Stimulated activated naive B cell treated with anti-CD40 and anti-IgM and Interleukin-4, amounts not matched to agents 10 μg/mL and 1 μg/mL and 100 μg/mL, for 72 hours (primary cell): ENCODE measurements around the gene ELMO1.
A peak's percentile ranks its signal among the peaks of the same experiment; 100 is the strongest.

Experiments
- ATAC-seq, 2 donors: fragments of 150-1000 bp; cut with Tn5 transposase; replicated peaks; 2 replicates each; pipeline ENCODE4 v1.10.0; 2021; ENCODE audit warnings: moderate library complexity in 1 of 2
- DNase-seq: peaks from one replicate; pipeline ENCODE4 v3.0.0; 2021
- H3K27ac Mint-ChIP-seq: one replicate; pipeline ENCODE4 v1.8.0; 2022; ENCODE audit warnings: mild to moderate bottlenecking, mixed read lengths
- H3K27me3 Mint-ChIP-seq, 2 donors: one replicate each; pipeline ENCODE4 v1.8.0; 2022; ENCODE audit warnings: mixed read lengths in 2 of 2
- H3K36me3 Mint-ChIP-seq, 2 donors: one replicate each; pipeline ENCODE4 v1.8.0; 2022; ENCODE audit warnings: mixed read lengths in 2 of 2, mild to moderate bottlenecking in 1 of 2
- H3K4me1 Mint-ChIP-seq, 2 donors: one replicate each; pipeline ENCODE4 v1.8.0; 2022; ENCODE audit warnings: mixed read lengths in 2 of 2, mild to moderate bottlenecking in 1 of 2
- H3K4me3 Mint-ChIP-seq, 2 donors: one replicate each; pipeline ENCODE4 v1.8.0; 2022; ENCODE audit warnings: mild to moderate bottlenecking in 2 of 2, mixed read lengths in 2 of 2, moderate library complexity in 1 of 2
- H3K9me3 Mint-ChIP-seq, 2 donors: one replicate each; pipeline ENCODE4 v1.8.0; 2022; ENCODE audit warnings: mixed read lengths in 2 of 2, mild to moderate bottlenecking in 1 of 2

The ELMO1 gene

GRCh38 chr7:37417107-37417474, 31.6 kb downstream of the ELMO1 start:
- peak; percentile 12 to 27 for ATAC-seq
- Mint-ChIP-seq H3K4me3 (peak overlapping the region; percentile 18 to 58), H3K27ac (peak overlapping the region; percentile 80), H3K36me3 (peaks cover 5 to 10% of the 10 kb centered on the region in 2 donors), H3K4me1 (peaks cover 38 to 65% of the 10 kb centered on the region in 2 donors), H3K27me3 (no peaks in the 10 kb centered on the region), H3K9me3 (peaks cover 3 to 4% of the 10 kb centered on the region in 2 donors)
- DNase-seq = no peak

DNA sequence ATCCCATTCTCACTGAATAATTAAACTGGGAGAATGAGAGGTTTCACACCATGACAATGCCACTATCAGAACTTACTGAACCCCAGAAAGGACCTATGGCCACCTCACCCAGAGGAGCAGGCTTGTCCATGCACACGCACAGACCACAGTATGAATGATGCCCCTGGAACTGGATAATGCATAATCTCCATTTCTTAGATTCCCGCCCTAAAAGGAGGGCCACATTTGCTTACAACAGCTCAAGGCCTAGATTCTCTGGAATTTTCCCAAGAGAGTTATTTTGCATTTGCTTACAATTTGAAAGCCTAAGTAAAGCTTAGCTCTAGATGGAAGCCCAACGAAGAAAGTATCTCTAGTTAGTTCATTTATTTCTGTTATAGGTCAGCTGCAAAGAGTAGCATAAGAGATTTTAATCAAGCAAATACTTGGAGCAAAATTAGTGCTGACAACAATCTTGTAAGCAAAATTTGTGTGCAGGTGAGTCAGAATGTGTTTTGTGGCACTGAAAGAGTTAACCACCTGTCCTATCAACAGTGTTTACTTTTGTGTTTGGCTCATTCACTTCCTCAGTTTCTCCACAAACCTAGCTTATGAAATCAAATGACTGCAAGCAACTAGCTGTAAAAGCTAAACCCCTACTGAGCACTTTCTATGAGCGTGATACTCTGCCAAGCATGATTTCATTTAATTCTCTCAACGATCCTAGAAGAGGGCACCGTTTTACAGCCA, 32.1 kb downstream of the ELMO1 start:
- peak overlapping the region; percentile 80 for H3K27ac Mint-ChIP-seq
- H3K27me3 Mint-ChIP-seq = no peaks in the 10 kb centered on the region
- DNase-seq (no peak), ATAC-seq (peak; percentile 70 to 86)
- peaks cover 3 to 4% of the 10 kb centered on the region in 2 donors for H3K9me3 Mint-ChIP-seq
- peak overlapping the region; percentile 18 to 58 for H3K4me3 Mint-ChIP-seq
- peaks cover 5 to 10% of the 10 kb centered on the region in 2 donors for H3K36me3 Mint-ChIP-seq
- peaks cover 42 to 68% of the 10 kb centered on the region in 2 donors for H3K4me1 Mint-ChIP-seq

DNA sequence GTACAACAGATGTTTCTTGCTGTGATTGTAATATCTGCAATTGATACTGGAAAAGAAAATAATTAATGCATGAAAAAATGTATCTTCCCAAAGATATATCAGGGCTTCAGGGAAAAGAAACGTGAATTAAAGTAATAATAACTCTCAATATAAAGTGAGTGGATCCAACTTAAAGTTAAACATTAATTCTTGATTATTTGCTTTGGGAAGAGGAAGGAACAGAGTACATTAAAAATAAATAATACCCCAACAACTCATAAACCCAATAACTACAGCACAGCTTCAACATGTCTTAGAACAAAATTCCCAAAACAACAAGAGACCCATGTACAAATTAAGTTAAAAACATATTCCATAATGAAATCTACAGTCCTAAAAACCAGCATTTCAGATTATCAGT, 33.0 kb downstream of the ELMO1 start:
- Mint-ChIP-seq H3K36me3 (peaks cover 5 to 10% of the 10 kb centered on the region in 2 donors), H3K4me1 (peaks cover 35 to 66% of the 10 kb centered on the region in 2 donors), H3K9me3 (peaks cover 3 to 4% of the 10 kb centered on the region in 2 donors), H3K27me3 (no peaks in the 10 kb centered on the region), H3K4me3 (no peak overlapping the region), H3K27ac (no peak overlapping the region)
- DNase-seq (no peak), ATAC-seq (no peak)

GRCh38 chr7:37414352-37414983, 34.2 kb downstream of the ELMO1 start:
- Mint-ChIP-seq H3K27me3 (no peaks in the 10 kb centered on the region), H3K36me3 (peaks cover 5 to 10% of the 10 kb centered on the region in 2 donors), H3K4me1 (peaks cover 39 to 66% of the 10 kb centered on the region in 2 donors), H3K4me3 (no peak overlapping the region), H3K27ac (no peak overlapping the region), H3K9me3 (peaks cover 3 to 4% of the 10 kb centered on the region in 2 donors)
- no peak for ATAC-seq
- DNase-seq = no peak

GRCh38 chr7:37411444-37412034, 37.1 kb downstream of the ELMO1 start:
- Mint-ChIP-seq H3K27ac (no peak overlapping the region), H3K27me3 (no peaks in the 10 kb centered on the region), H3K36me3 (peaks cover 4 to 5% of the 10 kb centered on the region in 2 donors), H3K4me1 (peaks cover 39 to 65% of the 10 kb centered on the region in 2 donors), H3K9me3 (peaks cover 3 to 4% of the 10 kb centered on the region in 2 donors), H3K4me3 (no peak overlapping the region)
- DNase-seq (no peak), ATAC-seq (no peak)

DNA sequence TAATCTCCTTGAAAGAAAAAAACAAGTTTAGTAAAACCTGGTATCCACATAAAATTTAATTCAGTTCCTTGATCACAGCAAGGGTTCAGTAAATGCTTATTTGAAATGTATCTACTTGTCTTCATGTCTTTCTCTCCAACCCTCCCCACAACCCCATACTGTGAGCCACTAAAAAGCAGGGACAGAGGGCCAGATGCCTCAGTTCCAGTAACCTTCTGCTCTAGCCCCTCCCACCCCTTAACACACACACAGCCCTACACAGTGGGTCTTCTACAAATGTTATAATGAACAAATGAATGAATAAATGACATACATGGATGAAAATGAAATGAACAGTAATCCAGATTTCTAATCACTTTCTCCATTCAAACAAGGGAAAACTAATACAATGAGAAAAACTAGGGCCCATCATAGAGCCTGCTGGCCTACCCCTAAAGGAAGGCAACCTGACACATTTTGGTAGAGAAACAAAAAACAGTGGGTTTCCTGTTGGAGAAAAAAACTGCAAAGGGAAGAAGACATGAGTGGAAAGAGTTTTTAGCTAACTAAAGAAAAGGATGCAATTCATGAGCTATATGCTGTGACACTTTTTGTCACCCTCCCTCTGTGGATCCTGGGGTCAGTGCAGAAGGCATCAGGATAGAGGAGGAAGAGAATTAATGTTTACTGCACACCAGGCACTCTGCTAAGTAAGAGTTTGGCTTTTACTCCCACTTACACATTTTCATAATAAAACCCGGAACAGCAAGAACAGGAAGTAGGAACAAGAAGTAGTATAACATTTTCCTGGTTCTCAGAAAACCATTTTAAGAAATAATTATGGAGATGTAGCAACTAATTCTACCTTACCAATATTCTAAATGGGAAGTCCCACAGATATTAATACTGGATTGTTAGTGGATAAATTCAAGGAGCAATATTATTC, 38.1 kb downstream of the ELMO1 start:
- peak overlapping the region; percentile 5 for H3K4me3 Mint-ChIP-seq
- ATAC-seq (no peak), DNase-seq (no peak)
- peaks cover 3 to 4% of the 10 kb centered on the region in 2 donors for H3K9me3 Mint-ChIP-seq
- H3K36me3 Mint-ChIP-seq = peaks cover 4 to 5% of the 10 kb centered on the region in 2 donors
- H3K27ac Mint-ChIP-seq = peak overlapping the region; percentile 38
- no peaks in the 10 kb centered on the region for H3K27me3 Mint-ChIP-seq
- H3K4me1 Mint-ChIP-seq = peaks cover 44 to 72% of the 10 kb centered on the region in 2 donors

- no peak for DNase-seq
- H3K27me3 Mint-ChIP-seq = no peaks in the 10 kb centered on the region
- peaks cover 4 to 8% of the 10 kb centered on the region in 2 donors for H3K36me3 Mint-ChIP-seq
- peak overlapping the region; percentile 93 for H3K27ac Mint-ChIP-seq
- H3K4me1 Mint-ChIP-seq = peaks cover 48 to 79% of the 10 kb centered on the region in 2 donors
- peak overlapping the region; percentile 77 to 84 for H3K4me3 Mint-ChIP-seq
- peaks cover 3 to 4% of the 10 kb centered on the region in 2 donors for H3K9me3 Mint-ChIP-seq
- peak in 1 of 2 donors; percentile 3 for ATAC-seq
These were observed 39.2 kb downstream of the ELMO1 start for GRCh38 chr7:37409461-37409860.

GRCh38 chr7:37408291-37409228, 40.1 kb downstream of the ELMO1 start:
- peak; percentile 73 to 78 for ATAC-seq
- DNase-seq = no peak
- H3K36me3 Mint-ChIP-seq = peaks cover 4 to 11% of the 10 kb centered on the region in 2 donors
- H3K27ac Mint-ChIP-seq = peak overlapping the region; percentile 93
- H3K4me3 Mint-ChIP-seq = peak overlapping the region; percentile 77 to 84
- peaks cover 3 to 4% of the 10 kb centered on the region in 2 donors for H3K9me3 Mint-ChIP-seq
- H3K4me1 Mint-ChIP-seq = peaks cover 50 to 80% of the 10 kb centered on the region in 2 donors
- no peaks in the 10 kb centered on the region for H3K27me3 Mint-ChIP-seq

- no peaks in the 10 kb centered on the region for H3K27me3 Mint-ChIP-seq
- no peak for DNase-seq
- H3K27ac Mint-ChIP-seq = peak overlapping the region; percentile 95
- H3K4me3 Mint-ChIP-seq = peak overlapping the region; percentile 41 to 77
- ATAC-seq = no peak
- peaks cover 5 to 26% of the 10 kb centered on the region in 2 donors for H3K36me3 Mint-ChIP-seq
- H3K9me3 Mint-ChIP-seq = peaks cover 0 to 9% of the 10 kb centered on the region in 2 donors
- H3K4me1 Mint-ChIP-seq = peaks cover 38 to 60% of the 10 kb centered on the region in 2 donors
These were observed 43.0 kb downstream of the ELMO1 start for GRCh38 chr7:37405603-37406122.

GRCh38 chr7:37405128-37405527, 43.5 kb downstream of the ELMO1 start:
- Mint-ChIP-seq H3K27me3 (no peaks in the 10 kb centered on the region), H3K4me1 (peaks cover 33 to 54% of the 10 kb centered on the region in 2 donors), H3K9me3 (peaks cover 0 to 9% of the 10 kb centered on the region in 2 donors), H3K36me3 (peaks cover 7 to 29% of the 10 kb centered on the region in 2 donors), H3K4me3 (no peak overlapping the region), H3K27ac (peak overlapping the region; percentile 28)
- DNase-seq = no peak
- no peak for ATAC-seq

DNA sequence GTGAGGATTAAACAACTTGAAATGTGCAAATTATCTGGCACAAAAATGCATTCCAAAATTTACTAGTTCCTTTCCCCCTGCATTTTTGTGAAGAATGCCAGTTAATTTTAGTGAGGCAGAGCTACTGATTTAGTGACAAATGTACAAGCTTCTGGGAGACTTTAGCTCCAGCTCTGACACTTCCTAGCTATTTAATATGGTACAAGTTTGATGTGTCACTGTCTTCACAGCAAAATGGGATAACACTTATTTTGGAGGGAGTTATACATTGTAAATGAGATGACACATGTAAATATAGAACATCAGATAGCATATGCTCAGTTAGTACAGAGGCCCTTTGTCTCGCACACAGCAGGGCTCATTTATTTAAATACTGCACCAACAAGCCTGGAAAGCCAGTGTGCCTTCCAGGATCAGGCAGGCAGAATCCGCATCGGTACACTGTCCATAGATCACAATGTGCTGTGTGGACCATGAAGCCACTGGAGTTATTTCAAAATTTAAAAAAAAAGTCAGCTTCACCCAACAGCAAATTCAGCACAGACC, 48.7 kb downstream of the ELMO1 start:
- H3K27ac Mint-ChIP-seq = no peak overlapping the region
- H3K27me3 Mint-ChIP-seq = no peaks in the 10 kb centered on the region
- H3K36me3 Mint-ChIP-seq = peaks cover 7 to 27% of the 10 kb centered on the region in 2 donors
- H3K4me3 Mint-ChIP-seq = no peak overlapping the region
- H3K4me1 Mint-ChIP-seq = peaks cover 35 to 49% of the 10 kb centered on the region in 2 donors
- DNase-seq = no peak
- H3K9me3 Mint-ChIP-seq = peaks cover 0 to 9% of the 10 kb centered on the region in 2 donors
- no peak for ATAC-seq

GRCh38 chr7:37398403-37398802, 50.3 kb downstream of the ELMO1 start:
- no peak for ATAC-seq
- no peaks in the 10 kb centered on the region for H3K27me3 Mint-ChIP-seq
- no peak for DNase-seq
- peaks cover 47 to 58% of the 10 kb centered on the region in 2 donors for H3K4me1 Mint-ChIP-seq
- peaks cover 0 to 9% of the 10 kb centered on the region in 2 donors for H3K9me3 Mint-ChIP-seq
- peaks cover 7 to 23% of the 10 kb centered on the region in 2 donors for H3K36me3 Mint-ChIP-seq
- peak overlapping the region; percentile 20 for H3K27ac Mint-ChIP-seq
- no peak overlapping the region for H3K4me3 Mint-ChIP-seq
